HepG2 (cell line): ENCODE data around the gene ORC4. TPM values are rescaled to one million over a fixed set of nuclear protein-coding genes. Genes with fewer than 3 reads are reported as not detected.
A peak's percentile ranks its signal among the peaks of the same experiment; 100 is the strongest.

ENCODE experiments used
- ATAC-seq: fragments of 200-7000 bp; cut with Tn5 transposase; 3 replicates; pipeline ENCODE4 v1.9.1; 2020; ENCODE audit warnings: mild to moderate bottlenecking, moderate library complexity
- BruUV-seq: library from RNA; stranded (reverse); fragments of 400-500 nt; replicated peaks from 2 replicates; lab custom pipeline; 2021; lab: Mats Ljungman, UMichigan
- CTCF ChIA-PET: fragments of 300-600 bp; formaldehyde crosslinking; extraction: SDS; loops from one replicate; lab custom pipeline; 2021; ENCODE audit warnings: low total read pairs, inconsistent platforms, low intra/inter-chr PET ratio; lab: Yijun Ruan, JAX
- POLR2A ChIA-PET: fragments of 350-600 bp; sonication (Branson Sonifier 250); formaldehyde crosslinking; loops from one replicate; lab custom pipeline; 2020; ENCODE audit warnings: antibody characterized with exemption, inconsistent platforms; lab: Yijun Ruan, JAX
- DNase-seq: peaks from one replicate; pipeline ENCODE4 v3.0.0-alpha.2; 2015; ENCODE audit warnings: low spot score
- FAIRE-seq: peaks from 3 replicates; lab custom pipeline; 2011; peaks lifted over from hg19 to GRCh38; lab: Jason Lieb, UNC
- H2AFZ ChIP-seq: one replicate; pipeline ENCODE4 v1.6.1; 2011; ENCODE audit warnings: low read length, inconsistent platforms
- H3K27ac ChIP-seq: fragments of 300-600 bp; 3 replicates; pipeline ENCODE4 v1.8.0; 2011; ENCODE audit warnings: mixed run types, mild to moderate bottlenecking, mixed read lengths, low read length, inconsistent platforms; ENCODE audit not compliant: insufficient read depth; ENCODE audit errors: extremely low read length
- H3K27me3 ChIP-seq, 2 experiments: fragments of 200-600 bp in 1 of 2; 2 replicates in 1 of 2; 3 replicates in 1 of 2; pipeline versions ENCODE4 v1.6.0 to v1.8.0; 2011; ENCODE audit warnings: low read length in 2 of 2, mild to moderate bottlenecking in 2 of 2, moderate library complexity in 2 of 2, inconsistent platforms in 1 of 2; ENCODE audit not compliant: insufficient read depth in 2 of 2, control insufficient read depth in 1 of 2
- H3K36me3 ChIP-seq, 2 experiments: fragments of 200-600 bp in 1 of 2; replicated peaks in 1 of 2; 2 replicates in 1 of 2; 3 replicates in 1 of 2; pipeline versions ENCODE4 v1.5.1 to v1.8.0; 2011; ENCODE audit warnings: low read length in 2 of 2, inconsistent platforms in 1 of 2; ENCODE audit not compliant: insufficient read depth in 2 of 2, control insufficient read depth in 1 of 2
- H3K4me1 ChIP-seq: 2 replicates; pipeline ENCODE4 v1.5.1; 2012; ENCODE audit warnings: low read length, inconsistent platforms; ENCODE audit not compliant: insufficient read depth
- H3K4me2 ChIP-seq: 2 replicates; pipeline ENCODE4 v1.6.0; 2011; ENCODE audit warnings: low read depth, low read length, inconsistent platforms
- H3K4me3 ChIP-seq, 3 experiments: fragments of 200-600 bp in 1 of 3; sonication (generic), shearing (Covaris generic) in 1 of 3; replicated peaks in 1 of 3; 2 replicates each; pipeline ENCODE4 v1.5.1; 2011 to 2016; ENCODE audit warnings: low read length in 3 of 3, inconsistent platforms in 2 of 3, low read depth in 2 of 3, mild to moderate bottlenecking in 2 of 3, control low read depth in 1 of 3, mixed read lengths in 1 of 3; ENCODE audit not compliant: insufficient read depth in 1 of 3
- H3K79me2 ChIP-seq: one replicate; pipeline ENCODE4 v1.6.1; 2011; ENCODE audit warnings: low read length, inconsistent platforms; ENCODE audit not compliant: insufficient read depth
- H3K9ac ChIP-seq: 2 replicates; pipeline ENCODE4 v1.6.0; 2011; ENCODE audit warnings: mild to moderate bottlenecking, low read depth, low read length, inconsistent platforms; ENCODE audit not compliant: insufficient read depth
- H3K9me3 ChIP-seq: 2 replicates; pipeline ENCODE4 v1.5.1; 2012; ENCODE audit warnings: mild to moderate bottlenecking, low read length
- H4K20me1 ChIP-seq: 2 replicates; pipeline ENCODE4 v1.6.0; 2011; ENCODE audit warnings: inconsistent platforms, mild to moderate bottlenecking, low read length, moderate library complexity; ENCODE audit not compliant: insufficient read depth
- CEBPB ChIP-seq: IDR thresholded peaks from 2 replicates; pipeline ENCODE4 v1.6.1; 2011; ENCODE audit warnings: low read depth, low read length, improper control_type of control experiment, borderline replicate concordance
- HCFC1 ChIP-seq: fragments of 150-350 bp; IDR thresholded peaks from 2 replicates; pipeline ENCODE4 v1.6.1; 2014; ENCODE audit warnings: low read depth, low read length
- HOXA9 ChIP-seq: sonication (generic); formaldehyde crosslinking; IDR thresholded peaks from 2 replicates; pipeline ENCODE4 v1.8.1; 2022; ENCODE audit warnings: missing genetic modification reagents, mild to moderate bottlenecking, moderate library complexity, borderline replicate concordance
- KLF11 ChIP-seq: IDR thresholded peaks from 2 replicates; pipeline ENCODE4 v1.6.1; 2016; ENCODE audit warnings: missing compliant biosample characterization
- NFKB2 ChIP-seq: sonication (generic); formaldehyde crosslinking; IDR thresholded peaks from 2 replicates; pipeline ENCODE4 v1.4.0; 2020; ENCODE audit warnings: missing genetic modification reagents, borderline replicate concordance
- PAF1 ChIP-seq: IDR thresholded peaks from 2 replicates; pipeline ENCODE4 v1.6.1; 2016; ENCODE audit warnings: missing genetic modification reagents, missing compliant biosample characterization
- REST ChIP-seq, 2 experiments: IDR thresholded peaks; 2 replicates each; pipeline ENCODE4 v1.6.1; 2011 to 2012; ENCODE audit warnings: low read length in 2 of 2, borderline replicate concordance in 1 of 2, low read depth in 1 of 2, mild to moderate bottlenecking in 1 of 2, moderate library complexity in 1 of 2
- SETDB1 ChIP-seq: sonication (generic); formaldehyde crosslinking; IDR thresholded peaks from 2 replicates; pipeline ENCODE4 v1.5.1; 2020; ENCODE audit warnings: missing genetic modification reagents, mild to moderate bottlenecking, borderline replicate concordance
- TBL1XR1 ChIP-seq: fragments of 150-350 bp; IDR thresholded peaks from 2 replicates; pipeline ENCODE4 v1.6.1; 2014; ENCODE audit warnings: borderline replicate concordance, low read length; ENCODE audit not compliant: partially characterized antibody
- ZNF121 ChIP-seq: sonication (generic); formaldehyde crosslinking; IDR thresholded peaks from 2 replicates; pipeline ENCODE4 v1.5.0; 2020; ENCODE audit warnings: mild to moderate bottlenecking, missing genetic modification reagents
- ZNF256 ChIP-seq: sonication (generic); formaldehyde crosslinking; conservative IDR thresholded peaks from 2 replicates; pipeline ENCODE4 v1.4.0; 2020; ENCODE audit warnings: missing genetic modification reagents
- WGBS: methylation state at CpG from one replicate; pipeline ENCODE4 v1.1.6; 2017; ENCODE audit warnings: low lambda C conversion rate; 5-methylcytosine and 5-hydroxymethylcytosine counted together
- in situ Hi-C: cut with HindIII; loops from 2 replicates; pipeline ENCODE4 v1.10.0; 2017; ENCODE audit warnings: low pct_unique_long_range_greater_than_20kb; ENCODE audit not compliant: extremely low pct_ligation_motif_present
- intact Hi-C: fragments of 100-400 bp; cut with micrococcal nuclease; formaldehyde crosslinking; loops from one replicate; pipeline ENCODE4 v1.10.0; 2022; ENCODE audit not compliant: unreplicated experiment
- polyA plus RNA-seq, 8 experiments: library from polyadenylated mRNA; depleted of rRNA in 3 of 8; stranded (reverse) in 7 of 8; unstranded in 1 of 8; fragments of >200 nt; fragmentation: Illumina TruSeq in 4 of 8; extraction: Trizol in 4 of 8; gene quantifications; 2 replicates each; pipeline versions ENCODE4 v1.2.1 to v1.2.3, GENCODE V29; 2011 to 2016; ENCODE audit warnings: low read depth in 4 of 8, missing spikeins in 1 of 8, mixed read lengths in 1 of 8; ENCODE audit not compliant: insufficient read depth in 1 of 8
- total RNA-seq, 5 experiments: library from RNA; depleted of rRNA; stranded (reverse); fragments of >200 nt; fragmentation: Illumina TruSeq; extraction: Trizol; gene quantifications; 2 replicates each; pipeline ENCODE4 v1.2.3, GENCODE V29; 2016; ENCODE audit warnings: low read depth in 1 of 5
- TF ChIP-seq, protein P1 (sequence below): sonication (generic); formaldehyde crosslinking; IDR thresholded peaks from 2 replicates; pipeline ENCODE4 v1.8.0; 2022; ENCODE audit warnings: mild to moderate bottlenecking, missing genetic modification reagents, moderate library complexity
- TF ChIP-seq, protein P2 (sequence below): sonication (generic); formaldehyde crosslinking; IDR thresholded peaks from 2 replicates; pipeline ENCODE4 v1.8.0; 2023; ENCODE audit warnings: mild to moderate bottlenecking, missing genetic modification reagents

ORC4 gene
- total and polyA plus RNA-seq, 2 of the 13 experiments (the other 11 are each of a cell fraction or from before 2014, with no cell fraction given) = 28.6 to 84.8 TPM

DNA sequence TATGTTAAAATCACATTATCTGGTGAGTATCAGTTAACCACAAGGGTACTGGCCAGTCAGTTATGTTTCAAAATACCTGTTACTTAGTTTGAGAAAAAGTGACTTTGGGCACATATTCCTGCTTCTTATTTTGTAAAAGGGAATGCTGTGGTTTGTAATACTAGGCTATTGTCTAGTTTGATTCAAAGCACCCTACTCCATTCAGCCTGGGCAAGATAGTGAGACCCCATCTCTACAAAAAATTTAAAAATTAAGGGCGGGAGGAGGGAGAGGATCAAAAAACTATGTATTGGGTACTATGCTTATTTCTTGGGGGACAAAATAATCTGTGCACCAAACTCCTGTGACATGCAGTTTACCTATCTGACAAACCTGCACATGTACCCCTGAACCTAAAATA is 19.2 kb upstream of the ORC4 start:
- Histone ChIP-seq H3K27ac (no peak overlapping the region), H3K9me3 (no peaks in the 10 kb centered on the region), H3K4me1 (no peaks in the 10 kb centered on the region), H3K79me2 (no peaks in the 10 kb centered on the region), H3K36me3 (peaks cover 0 to 1% of the 10 kb centered on the region in 2 experiments; a peak in 1 of 5 replicates), H3K27me3 (no peaks in the 10 kb centered on the region), H3K4me2 (no peak overlapping the region), H4K20me1 (no peaks in the 10 kb centered on the region), H3K4me3 (no peak overlapping the region), H3K9ac (no peak overlapping the region), H2AFZ (no peak overlapping the region)
- no peak for FAIRE-seq
- BruUV-seq = no TSS peak
- 100% methylated on average over 1 of the region's 1 CpG for WGBS
- TF ChIP-seq ZNF121 (peak; percentile 55; the same call in 1 of the 2 replicates), HOXA9 (no peak)
- no peak for ATAC-seq
- intact Hi-C loops (no loop called here), in situ Hi-C loops (no loop called here)
- ChIA-PET POLR2A (no interaction called here), CTCF (no interaction called here)
- DNase-seq = no peak

DNA sequence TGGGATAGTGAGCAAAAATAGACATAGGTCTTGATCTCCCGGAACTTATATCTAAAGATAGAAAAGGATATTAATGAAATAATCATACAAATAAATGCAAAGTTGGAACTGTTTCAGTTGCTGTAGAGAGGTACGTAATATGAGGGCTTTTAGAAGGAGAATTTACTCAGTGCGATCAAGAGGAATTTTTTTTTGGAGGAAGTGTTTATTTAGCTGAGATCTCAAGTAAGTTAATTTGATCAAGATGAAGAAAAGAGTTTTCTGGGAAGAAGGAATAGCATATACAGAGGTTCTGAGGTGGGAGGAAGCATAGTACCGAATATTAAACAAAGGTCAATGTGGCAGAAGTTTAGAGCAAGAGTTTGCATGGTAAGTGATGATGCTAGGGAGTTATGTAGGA is 11.7 kb upstream of the ORC4 start:
- intact Hi-C loops = no loop called here
- CTCF ChIA-PET = no interaction called here
- no TSS peak for BruUV-seq
- 97% methylated on average over 4 of the region's 4 CpGs for WGBS
- ATAC-seq (no peak), FAIRE-seq (no peak), DNase-seq (no peak)
- H3K4me2 ChIP-seq = no peak overlapping the region
- in situ Hi-C loops = no loop called here
- H3K27me3 ChIP-seq = no peaks in the 10 kb centered on the region
- H3K36me3 ChIP-seq = no peaks in the 10 kb centered on the region
- peaks cover 3% of the 10 kb centered on the region for H3K79me2 ChIP-seq
- POLR2A ChIA-PET = interaction anchor here (1.2 kb wide), 1 partner anchor 12 kb away, joined by 7 read pairs; the partner anchor contains the start of genes MBD5 and ORC4
- no peak overlapping the region for H3K9ac ChIP-seq
- no peak overlapping the region for H3K4me3 ChIP-seq
- H2AFZ ChIP-seq = no peak overlapping the region
- H3K27ac ChIP-seq = no peak overlapping the region
- no peaks in the 10 kb centered on the region; the same call in 1 of the 2 replicates for H4K20me1 ChIP-seq
- no peaks in the 10 kb centered on the region for H3K4me1 ChIP-seq
- H3K9me3 ChIP-seq = no peaks in the 10 kb centered on the region
- TF ChIP-seq KLF11 (CRISPR knock-in tag) (no peak), HCFC1 (no peak), CEBPB (no peak), NFKB2 (CRISPR knock-in tag) (no peak), ZNF256 (CRISPR knock-in tag) (no peak), REST (IDR thresholded peaks at IDR 0.05; ENCODE audit: borderline replicate concordance in 1 of 2, low read depth in 1 of 2, low read length in 2 of 2) (no peak), TBL1XR1 (no peak), SETDB1 (CRISPR knock-in tag) (no peak), PAF1 (CRISPR knock-in tag) (no peak)
- TF ChIP-seq, protein P1, sequence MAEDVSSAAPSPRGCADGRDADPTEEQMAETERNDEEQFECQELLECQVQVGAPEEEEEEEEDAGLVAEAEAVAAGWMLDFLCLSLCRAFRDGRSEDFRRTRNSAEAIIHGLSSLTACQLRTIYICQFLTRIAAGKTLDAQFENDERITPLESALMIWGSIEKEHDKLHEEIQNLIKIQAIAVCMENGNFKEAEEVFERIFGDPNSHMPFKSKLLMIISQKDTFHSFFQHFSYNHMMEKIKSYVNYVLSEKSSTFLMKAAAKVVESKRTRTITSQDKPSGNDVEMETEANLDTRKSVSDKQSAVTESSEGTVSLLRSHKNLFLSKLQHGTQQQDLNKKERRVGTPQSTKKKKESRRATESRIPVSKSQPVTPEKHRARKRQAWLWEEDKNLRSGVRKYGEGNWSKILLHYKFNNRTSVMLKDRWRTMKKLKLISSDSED (CRISPR knock-in tag) = no peak
- TF ChIP-seq, protein P2, sequence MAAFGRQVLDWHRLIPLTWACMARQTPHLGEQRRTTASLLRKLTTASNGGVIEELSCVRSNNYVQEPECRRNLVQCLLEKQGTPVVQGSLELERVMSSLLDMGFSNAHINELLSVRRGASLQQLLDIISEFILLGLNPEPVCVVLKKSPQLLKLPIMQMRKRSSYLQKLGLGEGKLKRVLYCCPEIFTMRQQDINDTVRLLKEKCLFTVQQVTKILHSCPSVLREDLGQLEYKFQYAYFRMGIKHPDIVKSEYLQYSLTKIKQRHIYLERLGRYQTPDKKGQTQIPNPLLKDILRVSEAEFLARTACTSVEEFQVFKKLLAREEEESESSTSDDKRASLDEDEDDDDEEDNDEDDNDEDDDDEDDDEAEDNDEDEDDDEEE = no peak
